GM21825 (cell line): ENCODE measurements around the gene EEF2KMT.
A peak's percentile ranks its signal among the peaks of the same experiment; 100 is the strongest.
"Not testable (repeated sequence)": the region's sequence is repeated elsewhere in the genome, so short reads cannot be mapped to it uniquely, and the experiment has no call there.

Source experiments
- ATAC-seq: cut with Tn5 transposase; IDR thresholded peaks from one replicate; pipeline ENCODE4 v1.9.1; 2021; ENCODE audit warnings: mild to moderate bottlenecking, moderate library complexity; ENCODE audit not compliant: unreplicated experiment

Gene EEF2KMT

GRCh38 chr16:5071681-5072333, 25.8 kb downstream of the EEF2KMT start, which contains the start of gene ALG1:
Gene ALG1, plus strand, starts transcription at chr16:5071843. Its CDS starts 7 bp downstream, at chr16:5071850.
- ATAC-seq, result peak; percentile 79

DNA sequence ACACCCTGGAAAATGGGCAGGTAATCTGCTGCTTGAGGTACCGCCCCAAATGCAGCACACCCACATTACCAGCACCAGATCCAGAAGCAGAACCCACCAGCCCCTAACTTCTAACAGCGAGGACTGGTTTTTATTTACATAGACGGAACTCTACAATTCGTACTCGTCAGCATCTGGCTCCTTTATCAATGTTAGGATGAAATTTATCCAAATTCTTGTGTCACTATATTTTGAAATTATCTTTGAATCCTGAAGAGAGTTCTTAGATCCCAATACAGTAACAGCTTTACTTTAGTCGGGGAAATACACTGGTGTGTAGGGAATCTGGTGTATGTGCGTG, 26.3 kb downstream of the EEF2KMT start:
- ATAC-seq, result no peak

GRCh38 chr16:5070431-5071186, 27.0 kb downstream of the EEF2KMT start:
- ATAC-seq, result no peak

DNA sequence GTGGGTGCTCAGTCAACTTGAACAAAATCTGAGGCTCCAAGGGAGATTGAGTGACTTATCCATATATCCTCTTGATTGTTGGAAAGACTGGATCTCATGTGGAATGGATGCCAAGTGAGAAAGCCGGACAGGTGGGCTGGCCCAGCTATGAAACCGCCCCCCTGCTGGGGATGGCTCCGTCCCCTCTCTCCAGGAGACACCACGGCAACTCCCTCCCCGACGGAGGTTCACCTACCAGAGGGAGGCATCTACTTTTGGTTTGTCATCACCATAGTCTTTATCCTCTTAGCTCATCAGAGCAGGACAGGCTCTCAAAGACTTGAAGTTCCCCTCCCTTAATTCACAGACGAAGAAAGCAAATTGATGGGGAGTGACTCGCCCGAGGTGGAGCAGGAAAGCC, 27.7 kb downstream of the EEF2KMT start:
- no peak for ATAC-seq

- ATAC-seq, result no peak
These were observed 28.5 kb downstream of the EEF2KMT start for GRCh38 chr16:5069048-5069447.

- no peak for ATAC-seq
These were observed 31.1 kb downstream of the EEF2KMT start for GRCh38 chr16:5066511-5066910.

- no peak for ATAC-seq
These were observed 31.8 kb downstream of the EEF2KMT start, which contains the start of gene C16orf89 for GRCh38 chr16:5065813-5066212. Gene C16orf89, minus strand, starts transcription at chr16:5065956. Its CDS starts 48 bp downstream, at chr16:5065908.

DNA sequence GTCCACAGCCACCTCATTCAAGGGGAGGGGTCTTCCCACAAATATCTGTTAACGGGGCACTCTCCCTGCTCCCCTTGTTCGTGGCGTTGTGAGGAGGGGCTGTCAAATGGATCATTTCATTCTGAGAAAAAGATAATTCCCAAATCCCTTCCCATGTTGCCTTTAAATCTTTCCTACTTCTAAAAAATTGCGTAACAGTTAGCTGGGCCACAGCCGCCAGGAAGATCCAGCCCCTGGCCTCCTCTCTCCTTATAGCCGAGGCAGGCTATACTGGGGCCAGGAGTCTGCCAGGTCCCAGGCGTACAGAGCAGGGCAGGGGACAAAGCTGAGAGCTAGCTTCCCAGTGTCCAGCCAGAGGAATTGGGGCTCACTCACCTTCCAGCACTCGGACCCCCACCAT, 32.3 kb downstream of the EEF2KMT start:
- ATAC-seq, result no peak

GRCh38 chr16:5064915-5065314, 32.7 kb downstream of the EEF2KMT start:
- no peak for ATAC-seq

DNA sequence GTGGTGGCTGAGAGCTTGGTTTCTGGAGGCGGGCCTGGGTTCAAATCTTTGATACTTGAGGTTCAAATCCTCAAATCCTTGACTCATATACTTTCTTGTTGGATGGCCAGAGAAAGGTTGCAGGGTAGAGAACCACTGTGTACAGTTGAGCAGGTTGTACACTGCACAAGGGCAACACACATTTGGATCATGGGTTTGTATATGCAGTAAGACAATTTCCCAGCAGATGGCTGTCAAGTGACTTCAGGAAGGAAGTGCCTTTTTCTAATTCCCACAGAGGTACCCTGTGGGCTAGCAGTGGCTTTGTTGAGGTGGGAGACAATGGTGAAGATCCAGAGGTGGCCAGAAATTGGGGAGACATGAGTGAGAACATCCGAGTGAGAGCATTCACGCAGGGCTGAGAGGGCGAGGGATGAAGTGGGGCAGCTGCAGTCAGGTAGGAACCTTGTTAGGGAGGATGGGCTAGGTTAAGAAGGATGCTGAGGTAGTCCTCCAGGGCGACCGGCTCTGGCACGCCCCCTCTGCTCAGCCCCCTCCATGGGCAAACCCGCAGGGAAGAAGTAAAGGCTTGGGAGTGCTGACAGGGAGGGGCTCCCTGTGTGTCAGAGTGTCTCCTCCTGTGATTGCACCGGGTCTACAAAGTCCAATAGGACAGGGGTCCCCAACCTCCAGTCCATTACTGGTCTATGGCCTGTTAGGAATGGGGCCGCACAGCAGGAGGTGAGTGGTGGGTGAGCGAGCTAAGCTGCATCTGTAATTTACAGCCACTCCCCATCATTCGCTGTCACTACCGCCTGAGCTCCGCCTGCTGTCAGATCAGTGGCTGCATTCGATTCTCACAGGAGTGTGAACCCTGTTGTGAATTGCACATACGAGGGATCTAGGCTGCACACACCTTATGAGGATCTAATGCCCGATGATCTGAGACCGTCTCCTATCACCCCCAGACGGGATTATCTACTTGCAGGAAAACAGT, 34.5 kb downstream of the EEF2KMT start:
- no peak for ATAC-seq

- no peak for ATAC-seq
These were observed 35.5 kb downstream of the EEF2KMT start for GRCh38 chr16:5062051-5062450.

- ATAC-seq, result no peak
These were observed 37.4 kb downstream of the EEF2KMT start for GRCh38 chr16:5060073-5060641.

DNA sequence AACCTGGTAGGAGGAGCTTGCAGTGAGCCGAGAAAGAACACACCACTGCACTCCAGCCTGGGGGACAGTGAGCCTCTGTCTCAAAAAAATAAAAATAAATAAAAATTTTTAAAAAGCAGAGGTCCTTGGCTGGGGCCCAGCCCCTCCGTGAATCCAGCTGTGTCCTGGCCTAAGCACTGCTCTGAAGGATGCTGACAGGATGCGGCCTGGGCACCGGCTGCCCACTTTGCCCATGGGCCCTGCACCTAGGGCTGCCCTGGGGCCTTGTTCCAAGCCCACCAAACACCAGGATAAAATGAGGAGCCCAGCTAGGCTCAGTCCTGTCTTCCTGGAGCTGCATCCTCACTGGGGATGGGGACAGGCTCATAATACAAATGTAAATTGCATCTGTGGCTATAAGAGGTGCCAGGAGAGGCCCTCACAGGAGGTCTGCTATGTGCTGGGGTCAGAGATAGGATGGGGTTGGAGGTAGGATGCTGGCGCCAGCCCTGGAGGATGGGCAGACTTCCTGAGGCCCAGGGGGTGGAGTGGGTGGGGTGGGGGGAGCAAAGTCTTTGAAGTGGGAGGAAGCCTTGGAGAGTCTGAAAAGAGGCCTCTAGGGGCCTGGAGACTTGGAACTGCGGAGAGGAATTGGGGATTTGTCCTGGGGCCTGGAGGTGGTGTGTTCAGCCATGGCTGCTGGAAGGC, 38.1 kb downstream of the EEF2KMT start:
- no peak for ATAC-seq

- ATAC-seq, result no peak
These were observed 39.1 kb downstream of the EEF2KMT start for GRCh38 chr16:5058476-5058875.

DNA sequence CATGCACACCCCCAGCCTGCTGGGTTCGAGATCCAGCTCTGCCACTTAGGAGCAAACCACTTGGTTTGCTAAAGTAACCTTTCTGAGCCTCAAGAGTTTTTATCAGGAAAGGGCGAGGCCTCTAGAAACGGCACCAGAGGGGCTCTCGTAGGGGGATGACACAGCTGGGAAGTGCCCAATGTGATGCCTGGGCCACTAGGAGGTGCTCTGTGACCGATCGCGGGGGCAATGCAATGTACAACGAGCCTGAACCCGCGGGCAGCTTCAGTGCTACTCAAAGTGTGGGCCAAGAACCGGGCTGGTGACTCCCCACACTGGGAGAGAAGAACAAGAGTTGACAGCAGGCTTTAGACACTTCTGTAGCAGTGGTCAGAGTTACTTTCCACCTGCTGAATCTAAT, 41.2 kb downstream of the EEF2KMT start:
- ATAC-seq, result peak; percentile 50

DNA sequence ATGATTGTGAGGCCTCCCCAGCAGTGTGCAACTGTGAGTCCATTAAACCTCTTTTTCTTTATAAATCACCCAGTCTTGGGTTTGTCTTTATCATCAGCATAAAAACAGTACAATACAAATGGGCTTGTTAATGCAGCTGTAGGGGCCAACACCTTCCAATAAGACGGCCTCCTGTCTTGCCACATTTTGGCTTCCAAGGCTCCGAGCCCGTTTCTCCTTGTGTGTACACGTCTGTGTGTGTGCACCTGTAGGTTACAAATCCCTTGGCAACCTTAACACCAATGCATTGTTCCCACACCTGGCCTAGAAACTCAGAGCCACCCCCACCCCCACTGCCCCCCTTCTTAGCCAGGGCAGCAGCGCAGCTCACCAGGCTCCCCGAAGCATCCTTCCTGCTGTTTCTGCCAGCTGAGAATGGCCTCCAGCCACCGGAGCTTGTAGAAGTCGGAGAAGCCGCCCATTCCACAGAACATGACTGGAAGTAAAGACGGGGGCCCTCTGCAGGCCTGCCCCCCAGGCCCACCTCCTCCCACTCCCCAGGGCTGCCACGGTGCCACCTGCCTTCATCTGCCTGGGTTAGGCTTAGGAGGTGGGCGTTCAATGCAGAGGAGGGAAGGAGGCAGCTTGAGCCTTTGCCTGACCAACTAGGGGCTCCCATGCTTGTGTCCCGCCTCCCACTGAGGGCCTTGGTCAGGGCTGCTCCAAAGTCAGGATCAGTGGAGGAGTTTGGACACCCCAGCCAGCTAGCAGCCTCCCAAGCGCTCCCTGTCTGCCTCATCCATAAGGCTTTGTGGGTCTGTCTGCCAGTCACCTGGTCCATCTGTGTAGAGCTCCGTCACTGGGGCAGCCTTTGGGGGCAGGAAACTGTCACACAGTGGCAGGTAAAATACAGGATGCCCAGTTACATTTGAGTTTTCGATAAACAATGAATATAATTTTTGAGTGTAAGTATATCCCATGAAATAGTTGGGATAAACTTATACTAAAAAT, 42.4 kb downstream of the EEF2KMT start:
- no peak for ATAC-seq

- ATAC-seq, result no peak
These were observed 50.7 kb downstream of the EEF2KMT start for GRCh38 chr16:5046914-5047313.

DNA sequence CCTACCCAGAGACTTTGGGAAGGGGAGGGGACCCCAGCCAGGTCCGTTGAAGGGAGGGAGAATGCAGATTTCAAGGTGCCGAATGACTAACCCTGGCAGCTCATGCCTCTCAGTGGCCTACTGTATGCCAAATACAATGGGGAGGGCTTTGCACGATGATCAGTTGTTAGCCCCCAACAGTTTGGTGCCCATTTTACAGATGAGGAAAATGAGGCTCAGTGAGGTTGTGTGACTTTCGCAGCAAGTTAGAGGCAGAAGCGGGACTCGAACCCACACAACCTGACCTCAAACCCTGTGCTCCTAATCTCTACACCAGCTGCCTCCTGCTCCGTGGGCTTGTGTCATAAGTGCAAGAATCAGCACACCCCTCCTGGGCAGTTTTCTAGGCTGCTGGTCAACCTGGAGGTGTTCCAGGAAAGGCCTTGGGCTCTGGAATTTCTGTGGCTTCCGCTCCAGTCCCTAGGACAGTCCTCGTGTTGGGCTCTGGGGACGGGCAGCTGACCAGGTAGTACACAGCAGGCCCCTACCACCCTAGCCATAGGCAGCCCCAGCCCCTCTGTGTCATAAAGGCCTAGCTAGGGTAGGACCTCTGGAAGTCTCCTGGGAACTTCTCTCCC, 52.0 kb downstream of the EEF2KMT start:
- no peak for ATAC-seq

- ATAC-seq, result not testable (repeated sequence)
These were observed 53.0 kb downstream of the EEF2KMT start for GRCh38 chr16:5044581-5044980.
